ENCODE measurements around the gene ZNF99.
"Not testable (repeated sequence)": the region's sequence is repeated elsewhere in the genome, so short reads cannot be mapped to it uniquely, and the experiment has no call there.

The ZNF99 gene

GRCh38 chr19:22783651-22784410 is at the start of gene ZNF99:
Gene ZNF99, minus strand, starts transcription at chr19:22784151. Its CDS starts 135 bp downstream, at chr19:22784016.
- no peak for DNase-seq (ENCODE audit: low read depth)

GRCh38 chr19:22832031-22832762 is 48.2 kb upstream of the ZNF99 start, which contains the start of gene ZNF723:
Gene ZNF723, plus strand, starts transcription at chr19:22832291. Its CDS starts 89 bp downstream, at chr19:22832380.
- DNase-seq (ENCODE audit: low read depth) = no peak

- no peak for DNase-seq (ENCODE audit: low read depth)
These were observed 47.3 kb upstream of the ZNF99 start for GRCh38 chr19:22831211-22831610.

DNA sequence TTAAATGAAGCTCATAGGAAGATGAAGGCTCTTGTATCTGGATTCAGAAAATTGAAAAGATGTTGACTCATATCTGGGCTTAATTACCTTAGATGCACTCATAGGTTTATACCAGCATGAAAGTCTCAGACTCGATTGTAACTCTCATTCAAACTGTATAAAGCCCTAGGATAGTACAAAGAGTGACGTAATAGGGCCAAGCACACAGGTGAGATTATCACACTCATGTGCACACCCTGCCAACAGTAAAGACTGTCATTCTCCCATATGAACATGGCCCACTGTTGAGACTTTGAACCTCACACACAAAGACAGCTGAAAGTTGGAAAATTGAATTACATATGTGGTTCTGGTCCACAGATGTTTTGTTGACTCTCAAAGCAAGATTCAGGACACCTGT is 30.2 kb upstream of the ZNF99 start:
- DNase-seq (ENCODE audit: low read depth) = no peak

- no peak for DNase-seq (ENCODE audit: low read depth)
These were observed 23.3 kb upstream of the ZNF99 start for GRCh38 chr19:22807061-22807835.

GRCh38 chr19:22806418-22806817 is 22.5 kb upstream of the ZNF99 start:
- no peak for DNase-seq (ENCODE audit: low read depth)

DNA sequence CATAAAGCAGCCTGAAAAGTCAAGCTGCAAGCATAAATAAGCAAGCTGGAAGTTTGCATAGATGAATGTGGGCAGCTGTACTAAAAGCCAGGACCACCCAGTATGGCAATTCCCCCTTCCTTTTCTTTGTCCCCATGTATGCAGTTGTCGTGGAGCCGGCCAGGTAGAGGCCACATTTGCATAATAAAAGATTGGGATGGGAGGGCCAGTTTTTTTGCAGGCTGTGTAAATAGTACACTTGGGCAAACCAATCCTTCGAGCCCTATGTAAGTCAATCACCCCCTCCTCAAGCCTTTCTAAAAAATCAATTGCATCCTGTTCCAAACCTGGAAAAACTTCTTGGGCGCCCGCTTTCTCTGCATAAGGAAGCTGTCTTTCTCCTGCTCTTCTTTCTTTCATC is 13.1 kb upstream of the ZNF99 start:
- no peak for DNase-seq (ENCODE audit: low read depth)

DNA sequence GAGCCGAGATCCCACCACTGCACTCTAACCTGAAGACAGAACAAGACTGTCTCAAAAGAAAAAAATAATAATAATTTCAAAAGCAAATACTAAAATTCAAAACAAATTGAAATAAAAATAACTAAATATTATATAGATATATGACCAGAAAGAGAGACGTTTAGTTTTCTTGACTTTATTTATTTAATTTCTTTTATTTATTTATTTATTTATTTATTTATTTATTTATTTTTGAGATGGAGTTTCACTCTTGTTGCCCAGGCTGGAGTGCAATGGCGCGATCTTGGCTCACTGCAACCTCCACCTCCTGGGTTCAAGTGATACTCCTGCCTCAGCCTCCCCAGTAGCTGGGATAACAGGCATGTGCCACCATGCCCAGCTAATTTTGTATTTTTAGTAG is 8.9 kb upstream of the ZNF99 start:
- not testable (repeated sequence) for DNase-seq (ENCODE audit: low read depth)

GRCh38 chr19:22735911-22736645 is 47.9 kb downstream of the ZNF99 start:
- DNase-seq (ENCODE audit: low read depth) = no peak

DNA sequence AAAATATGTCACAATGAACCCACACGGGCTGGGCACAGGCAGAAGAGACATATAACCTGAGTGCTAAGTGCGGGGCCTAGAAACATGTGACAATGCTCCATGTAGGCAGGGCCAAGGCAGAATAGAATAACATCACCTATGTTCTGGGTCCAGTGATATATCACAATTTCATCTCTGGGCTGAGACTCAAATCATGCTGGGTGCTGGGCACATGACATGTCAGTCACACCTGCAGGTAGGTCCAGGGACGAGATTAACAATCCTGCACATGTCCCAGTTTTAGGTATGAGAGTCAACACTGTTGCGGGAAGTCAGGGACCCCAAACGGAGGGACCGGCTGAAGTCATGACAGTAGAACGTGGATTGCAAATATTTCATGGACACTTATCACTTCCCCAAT is 50.3 kb downstream of the ZNF99 start:
- DNase-seq (ENCODE audit: low read depth) = no peak

DNA sequence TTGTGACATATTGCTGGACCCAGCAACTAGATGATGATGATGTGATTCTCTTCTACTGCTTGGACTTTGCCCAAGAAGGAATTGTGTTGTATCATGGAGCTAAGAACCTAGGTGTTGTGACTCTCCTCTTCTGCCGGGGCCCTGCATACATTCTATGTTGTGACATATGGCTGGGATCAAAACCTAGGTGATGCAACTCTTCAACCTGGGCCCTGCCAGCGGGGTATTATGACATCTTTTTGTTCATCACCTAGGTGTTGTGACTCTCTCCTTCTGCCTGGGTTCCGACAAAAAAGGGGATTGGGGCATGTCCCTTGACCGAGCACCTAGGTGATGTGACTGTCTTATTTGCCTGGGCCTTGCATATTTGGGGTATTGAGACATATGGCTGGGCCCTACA is 55.7 kb downstream of the ZNF99 start:
- not testable (repeated sequence) for DNase-seq (ENCODE audit: low read depth)

DNA sequence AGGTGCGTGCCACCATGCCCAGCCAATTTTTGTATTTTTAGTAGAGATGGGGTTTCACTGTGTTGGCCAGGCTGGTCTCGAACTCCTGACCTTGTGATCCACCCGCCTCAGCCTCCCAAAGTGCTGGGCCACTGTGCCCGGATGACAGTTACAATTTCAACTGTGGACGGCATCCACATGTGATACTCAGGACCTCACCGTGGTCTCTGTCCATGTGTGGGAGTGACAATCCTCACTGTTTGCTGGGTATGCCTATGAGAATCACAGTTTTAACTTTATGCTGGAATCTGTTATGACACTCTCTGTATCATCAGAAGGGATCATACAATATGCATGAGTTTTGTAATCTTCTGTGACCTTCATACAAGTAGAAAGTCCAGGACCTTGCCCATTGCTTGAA is 62.4 kb downstream of the ZNF99 start:
- not testable (repeated sequence) for DNase-seq (ENCODE audit: low read depth)

DNA sequence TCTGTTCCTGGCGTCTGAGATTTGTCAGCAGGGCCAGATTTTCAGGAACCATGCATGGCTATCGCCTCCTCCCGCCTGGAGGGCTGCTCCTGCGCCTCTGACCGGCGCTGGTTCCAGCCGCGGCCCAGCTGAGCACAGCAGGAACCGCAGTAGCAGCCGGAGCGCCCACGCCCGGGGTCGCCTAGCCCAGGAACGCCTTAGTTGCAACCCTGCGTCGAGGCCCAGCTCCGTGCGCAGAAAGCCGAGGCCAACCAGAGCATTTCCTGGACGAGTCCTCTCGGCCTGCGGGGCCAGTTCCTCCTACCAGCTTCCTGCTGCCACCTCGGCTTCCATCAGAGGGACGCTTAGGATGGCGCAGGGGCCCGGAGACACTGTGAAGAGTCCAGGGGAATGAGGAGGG is 75.0 kb downstream of the ZNF99 start:
- no peak for DNase-seq (ENCODE audit: low read depth)

GRCh38 chr19:22703096-22703495 is 80.9 kb downstream of the ZNF99 start:
- DNase-seq (ENCODE audit: low read depth) = not testable (repeated sequence)

- DNase-seq (ENCODE audit: low read depth) = not testable (repeated sequence)
These were observed 81.3 kb downstream of the ZNF99 start for GRCh38 chr19:22702661-22703060.

Measured in ELR (cell line).